Activated T-helper 9 cell treated with anti-CD3 and anti-CD28 coated beads, Interleukin-2, amount 50 U/mL, for 16 hours (primary cell): ENCODE measurements around the gene A2M.

Experiments used
- DNase-seq: peaks from one replicate; pipeline ENCODE4 v3.0.0-alpha.2; 2020; ENCODE audit warnings: low read depth

The A2M gene

GRCh38 chr12:9122091-9122609 lies 6.4 kb upstream of the A2M start:
- no peak for DNase-seq

DNA sequence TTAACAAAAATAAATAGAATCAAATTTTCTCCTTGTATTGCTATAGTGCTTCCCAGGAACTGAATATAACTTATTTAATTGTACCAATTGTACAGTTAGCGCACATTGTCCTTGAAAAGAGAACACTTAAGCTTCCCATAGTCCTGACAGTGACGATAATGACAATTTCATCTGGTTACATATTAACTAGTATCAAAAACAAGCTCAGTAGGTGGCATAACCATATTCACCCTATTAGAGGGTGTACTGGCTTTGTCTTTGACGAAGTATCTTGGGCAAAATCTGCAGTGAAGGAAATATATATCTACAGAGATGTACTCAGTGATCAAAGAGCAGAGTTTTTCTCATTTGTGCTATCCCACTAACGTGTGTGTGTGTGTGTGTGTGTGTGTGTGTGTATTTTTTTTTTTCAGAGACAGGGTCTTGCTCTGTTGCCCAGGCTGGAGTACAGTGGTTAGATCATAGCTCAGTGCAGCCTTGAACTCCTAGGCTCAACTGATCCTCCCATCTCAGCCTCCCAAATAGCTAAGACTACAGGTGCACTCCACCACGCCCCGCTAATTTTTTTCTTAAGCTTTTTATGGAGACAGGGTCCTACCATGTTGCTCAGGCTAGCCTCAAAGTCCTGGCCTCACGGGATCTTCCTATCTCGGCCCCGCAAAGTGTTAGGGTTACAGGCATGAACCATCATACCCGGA lies 4.9 kb upstream of the A2M start:
- DNase-seq = no peak

- no peak for DNase-seq
Observed at GRCh38 chr12:9118158-9118557, 2.4 kb upstream of the A2M start.

DNA sequence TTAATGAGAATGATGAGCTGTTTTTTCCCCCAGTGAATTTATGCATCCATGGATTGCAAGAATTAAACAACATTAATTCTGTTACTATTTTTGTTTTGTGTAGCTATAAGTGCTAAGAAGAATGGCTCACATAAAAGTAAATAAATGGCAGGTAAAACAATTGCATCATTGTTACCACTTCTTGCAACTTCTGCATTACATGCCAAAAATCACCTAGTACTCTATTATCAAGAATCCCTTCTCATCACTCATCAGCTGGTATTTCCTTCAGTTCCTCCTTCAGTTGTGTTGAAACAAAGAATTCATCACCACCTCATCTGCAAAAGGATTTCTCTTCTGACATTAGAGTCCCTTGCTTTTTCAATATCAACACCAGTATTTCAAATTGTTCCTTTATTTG lies 773 bp downstream of the A2M start:
- no peak for DNase-seq

GRCh38 chr12:9113987-9114309 lies 1.8 kb downstream of the A2M start:
- DNase-seq = no peak

- DNase-seq = no peak
Observed at GRCh38 chr12:9113296-9113986, 2.3 kb downstream of the A2M start.

- no peak for DNase-seq
Observed at GRCh38 chr12:9112076-9112853, 3.5 kb downstream of the A2M start.

DNA sequence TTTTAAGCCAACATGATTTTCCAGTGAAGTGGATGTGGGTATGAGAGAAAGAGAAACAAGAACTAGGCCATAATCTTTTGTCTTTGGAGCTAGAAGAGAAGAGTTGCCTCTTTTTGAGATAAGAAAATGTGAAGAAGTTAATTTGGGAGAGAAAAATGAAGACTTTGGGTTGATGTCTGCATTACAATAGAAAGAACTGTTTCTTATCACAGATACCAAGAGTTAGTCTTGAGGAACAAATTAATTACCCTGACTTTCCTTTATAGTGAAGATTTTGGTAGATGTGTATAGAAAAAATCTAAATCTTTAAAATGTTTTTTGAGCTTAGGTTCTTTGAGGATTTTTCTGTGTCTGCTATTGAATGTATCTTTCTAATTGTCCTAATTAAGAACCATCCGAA lies 4.2 kb downstream of the A2M start:
- no peak for DNase-seq

DNA sequence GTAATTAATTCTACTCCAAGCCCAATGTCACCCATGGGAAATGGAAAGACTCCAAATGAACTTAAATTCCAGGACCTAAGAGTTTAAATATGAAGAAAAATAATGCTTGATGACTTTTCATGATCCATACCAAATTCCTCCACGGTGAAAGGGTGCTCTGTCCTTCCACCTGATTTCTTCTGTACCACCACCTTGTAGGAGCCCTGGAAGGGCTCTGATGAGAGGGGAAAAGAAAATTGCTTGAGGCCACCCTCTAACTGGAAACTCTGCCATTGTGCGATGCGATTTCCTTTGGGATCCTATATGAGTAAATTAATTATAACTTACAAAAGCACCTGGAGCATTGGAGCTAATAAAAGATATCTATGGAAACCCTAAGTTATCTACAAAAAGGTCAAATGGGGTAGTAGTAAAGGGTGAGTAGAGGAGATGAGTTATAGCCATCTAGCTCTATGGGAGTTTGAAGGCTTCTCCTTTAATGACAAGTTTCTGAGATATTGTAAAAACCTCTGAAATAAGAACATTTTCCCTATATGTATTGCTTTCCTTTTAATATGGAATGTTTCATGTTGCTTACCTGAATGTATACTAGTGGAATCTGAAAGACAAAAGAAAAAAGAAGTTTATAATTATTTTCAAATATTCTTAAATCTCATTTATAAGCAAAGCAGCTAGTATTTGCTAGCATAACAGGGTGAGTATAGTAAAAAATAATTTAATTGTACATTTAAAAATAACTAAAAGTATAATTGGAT lies 5.8 kb downstream of the A2M start:
- no peak for DNase-seq

- DNase-seq = no peak
Observed at GRCh38 chr12:9109213-9109522, 6.6 kb downstream of the A2M start.

DNA sequence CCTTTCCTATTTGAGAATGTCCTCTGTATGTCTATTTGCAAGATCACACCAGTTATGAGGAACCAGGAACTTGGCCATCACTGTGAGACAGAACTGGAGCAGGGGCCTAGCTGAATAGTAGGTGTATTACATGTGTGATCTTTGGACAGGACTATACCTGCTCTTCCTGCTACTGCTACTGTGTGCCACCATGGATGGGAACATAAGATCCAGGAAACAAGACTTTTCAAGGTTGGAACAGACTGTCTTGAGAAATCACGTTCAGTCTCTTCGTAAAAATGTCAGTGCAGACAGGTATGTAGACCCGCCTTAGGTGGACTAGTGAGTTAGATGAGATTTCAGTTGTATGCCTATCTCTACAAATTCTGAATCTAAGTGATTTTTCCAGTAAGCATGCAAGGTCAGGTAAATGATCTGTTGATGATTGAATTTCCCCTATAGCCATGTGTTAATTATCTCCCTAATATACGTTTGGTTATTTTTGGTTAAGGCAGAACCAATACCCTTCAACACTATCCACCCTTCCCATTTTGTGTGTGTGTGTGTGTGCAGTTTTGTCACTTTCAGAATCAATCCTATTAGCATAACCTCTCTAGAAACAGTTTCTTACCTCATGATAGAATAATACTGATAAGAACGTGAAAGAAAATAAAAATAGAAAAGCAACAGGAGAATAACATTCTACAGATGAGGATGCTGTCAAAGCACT lies 7.1 kb downstream of the A2M start:
- DNase-seq = no peak

- no peak for DNase-seq
Observed at GRCh38 chr12:9107542-9107873, 8.2 kb downstream of the A2M start.

DNA sequence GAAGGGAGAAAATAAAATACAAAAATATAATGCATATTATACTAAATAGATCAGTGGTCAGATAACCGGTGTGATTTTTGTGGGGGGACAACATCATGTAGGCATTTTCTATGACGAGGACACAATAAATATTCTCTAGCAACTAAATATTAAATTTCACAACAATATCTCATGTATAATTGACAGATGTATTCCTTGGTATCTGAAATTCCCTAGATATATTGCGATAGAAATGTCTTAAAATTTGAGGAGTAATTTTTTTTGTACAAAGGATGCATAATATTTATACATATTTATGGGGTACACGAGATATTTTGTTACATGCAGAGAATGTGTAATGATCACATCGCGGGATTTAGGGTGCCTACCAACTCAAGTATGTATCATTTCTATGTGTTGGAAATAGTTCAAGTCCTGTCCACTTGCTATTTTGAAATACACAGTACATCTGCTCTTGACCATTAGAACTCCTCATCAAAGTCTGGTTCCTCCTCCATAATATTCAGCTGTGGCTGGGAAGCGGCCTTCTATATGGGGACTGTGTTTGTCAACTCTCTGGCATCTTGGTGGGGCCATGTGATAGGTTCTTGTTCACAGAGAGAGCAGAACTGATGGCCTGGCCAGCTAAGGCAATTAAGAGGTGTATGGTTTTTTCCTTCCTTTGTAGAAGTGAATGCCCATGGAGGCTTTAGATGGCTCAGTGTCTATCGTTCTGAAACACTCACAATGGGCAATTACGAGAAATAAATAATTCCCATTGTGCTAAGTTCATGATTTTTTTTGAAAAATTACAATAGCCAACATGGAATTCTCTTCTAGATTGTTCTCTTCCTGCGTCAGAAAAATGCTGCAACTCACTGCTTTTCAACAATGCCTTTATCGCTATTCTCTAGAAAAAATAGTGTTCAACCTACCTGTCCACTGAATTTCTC lies 8.8 kb downstream of the A2M start:
- DNase-seq = no peak

DNA sequence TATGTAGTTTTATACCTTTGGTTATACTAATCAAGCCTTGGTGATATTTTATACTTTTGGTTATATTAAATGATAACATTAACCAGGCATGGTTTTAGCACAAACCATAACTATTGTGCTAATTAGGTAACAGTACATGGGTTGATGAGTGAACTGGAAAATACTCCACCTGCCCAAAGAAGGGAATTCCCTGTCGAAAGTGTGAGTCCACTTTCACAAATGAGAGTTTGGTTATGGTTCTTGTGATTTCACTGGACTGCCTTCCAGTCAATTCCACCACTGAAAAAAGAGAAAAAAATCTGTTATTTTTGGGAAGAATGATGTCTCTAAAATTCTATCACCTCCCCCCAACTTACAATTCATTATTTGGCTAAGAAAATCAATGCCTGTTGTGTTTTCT lies 9.7 kb downstream of the A2M start:
- no peak for DNase-seq

DNA sequence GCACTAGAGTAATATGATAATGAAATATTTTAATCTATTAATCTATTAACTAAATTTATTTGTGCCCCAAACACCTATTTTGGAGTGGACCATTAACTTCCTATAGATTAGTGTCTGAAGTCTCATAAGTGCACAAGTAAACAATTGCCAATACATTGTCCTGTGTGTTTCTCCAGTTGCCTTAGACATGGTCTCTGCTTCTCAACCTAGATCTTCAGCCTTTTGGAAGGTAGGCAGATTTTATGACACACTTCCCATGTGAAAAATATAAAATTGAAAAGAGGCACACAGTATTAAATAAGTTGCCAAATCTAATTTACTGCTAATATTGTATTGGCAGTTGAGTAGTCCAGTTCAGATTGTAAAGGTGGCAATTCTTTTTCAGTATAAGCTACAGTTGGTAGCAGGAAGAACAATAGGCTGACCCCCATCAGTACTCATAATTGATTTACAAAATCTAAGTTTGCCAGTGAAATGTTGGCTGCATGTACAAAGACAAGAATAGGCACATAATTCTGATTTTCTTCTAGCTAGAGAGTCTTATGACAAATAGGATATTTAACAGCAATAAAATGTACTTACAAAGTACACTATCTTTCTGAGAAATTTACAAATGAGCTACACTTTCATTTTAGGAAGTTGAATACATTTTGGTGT lies 10.8 kb downstream of the A2M start:
- DNase-seq = no peak

- DNase-seq = no peak
Observed at GRCh38 chr12:9104087-9104486, 11.6 kb downstream of the A2M start.

DNA sequence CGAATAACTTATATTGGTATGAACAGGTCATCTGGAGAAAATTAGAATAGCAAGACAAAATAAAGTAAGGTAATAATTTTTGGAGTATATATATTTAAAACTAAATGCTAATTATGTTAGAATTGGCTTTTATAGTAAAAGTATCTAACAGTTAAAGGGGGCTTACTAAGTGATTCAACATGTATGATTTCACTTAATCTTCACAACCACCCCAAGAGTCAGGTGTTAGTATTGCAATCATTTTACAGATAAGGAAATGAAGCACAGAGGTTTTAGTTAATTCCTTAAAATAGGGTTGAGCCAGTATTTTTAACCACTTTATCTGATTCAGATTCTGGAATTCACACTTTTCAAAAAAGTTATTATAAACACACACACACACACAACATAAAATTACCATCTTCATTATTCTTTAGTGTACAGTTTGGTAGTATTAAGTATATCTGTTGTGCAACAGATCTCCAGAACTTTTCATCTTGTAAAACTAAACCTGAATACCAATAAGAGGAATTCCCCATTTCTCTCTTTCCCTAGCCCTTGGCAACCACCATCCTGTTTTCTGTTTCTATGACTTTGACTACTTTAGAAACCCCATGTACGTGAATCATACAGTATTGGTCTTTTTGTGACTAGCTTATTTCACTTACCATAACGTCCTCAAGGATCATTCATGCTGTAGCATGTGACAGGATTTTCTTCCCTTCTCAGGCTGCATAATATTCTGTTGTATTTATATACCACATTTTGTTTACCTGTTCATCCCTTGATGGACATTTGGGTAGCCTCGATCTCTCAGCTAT lies 12.5 kb downstream of the A2M start:
- no peak for DNase-seq

GRCh38 chr12:9101018-9101687 lies 14.6 kb downstream of the A2M start:
- DNase-seq = no peak
